NCI-H1048 (cell line): ENCODE measurements around the gene XPNPEP3.

Source experiments
- DNase-seq: peaks from one replicate; lab custom pipeline; 2025; lab: John Stamatoyannopoulos, UW

XPNPEP3 gene

GRCh38 chr22:40939202-40939601, 82.3 kb downstream of the XPNPEP3 start:
- DNase-seq, result no peak

- DNase-seq, result peak; percentile 95
These were observed 94.2 kb downstream of the XPNPEP3 start, which contains the start of gene RBX1 for GRCh38 chr22:40950962-40951794. Gene RBX1, plus strand, starts transcription at chr22:40951378. Its CDS starts 21 bp downstream, at chr22:40951399.

- no peak for DNase-seq
These were observed 95.1 kb downstream of the XPNPEP3 start for GRCh38 chr22:40951795-40952605.

- no peak for DNase-seq
These were observed 96.5 kb downstream of the XPNPEP3 start for GRCh38 chr22:40953471-40953870.

GRCh38 chr22:40954113-40954512, 97.2 kb downstream of the XPNPEP3 start:
- no peak for DNase-seq

GRCh38 chr22:40955571-40955970, 98.6 kb downstream of the XPNPEP3 start:
- no peak for DNase-seq

- no peak for DNase-seq
These were observed 100.7 kb downstream of the XPNPEP3 start for GRCh38 chr22:40957601-40958000.

- no peak for DNase-seq
These were observed 101.4 kb downstream of the XPNPEP3 start for GRCh38 chr22:40958299-40958698.

GRCh38 chr22:40960145-40960544, 103.2 kb downstream of the XPNPEP3 start:
- no peak for DNase-seq

GRCh38 chr22:40965936-40966725, 109.2 kb downstream of the XPNPEP3 start:
- no peak for DNase-seq

GRCh38 chr22:40966726-40967085, 109.8 kb downstream of the XPNPEP3 start:
- no peak for DNase-seq

GRCh38 chr22:40967111-40967760, 110.3 kb downstream of the XPNPEP3 start:
- DNase-seq, result no peak

GRCh38 chr22:40972587-40972986, 115.6 kb downstream of the XPNPEP3 start:
- DNase-seq, result no peak

- no peak for DNase-seq
These were observed 116.2 kb downstream of the XPNPEP3 start for GRCh38 chr22:40973144-40973543.

GRCh38 chr22:40975366-40975765, 118.4 kb downstream of the XPNPEP3 start:
- DNase-seq, result no peak

- DNase-seq, result no peak
These were observed 120.1 kb downstream of the XPNPEP3 start for GRCh38 chr22:40976866-40977700.

GRCh38 chr22:40979198-40979597, 122.2 kb downstream of the XPNPEP3 start:
- no peak for DNase-seq

GRCh38 chr22:40979871-40980270, 122.9 kb downstream of the XPNPEP3 start:
- no peak for DNase-seq
